ENCODE results near the gene APOBEC3H.
A peak's percentile ranks its signal among the peaks of the same experiment; 100 is the strongest.
"Not testable (repeated sequence)": the region's sequence is repeated elsewhere in the genome, so short reads cannot be mapped to it uniquely, and the experiment has no call there.

The APOBEC3H gene

DNA sequence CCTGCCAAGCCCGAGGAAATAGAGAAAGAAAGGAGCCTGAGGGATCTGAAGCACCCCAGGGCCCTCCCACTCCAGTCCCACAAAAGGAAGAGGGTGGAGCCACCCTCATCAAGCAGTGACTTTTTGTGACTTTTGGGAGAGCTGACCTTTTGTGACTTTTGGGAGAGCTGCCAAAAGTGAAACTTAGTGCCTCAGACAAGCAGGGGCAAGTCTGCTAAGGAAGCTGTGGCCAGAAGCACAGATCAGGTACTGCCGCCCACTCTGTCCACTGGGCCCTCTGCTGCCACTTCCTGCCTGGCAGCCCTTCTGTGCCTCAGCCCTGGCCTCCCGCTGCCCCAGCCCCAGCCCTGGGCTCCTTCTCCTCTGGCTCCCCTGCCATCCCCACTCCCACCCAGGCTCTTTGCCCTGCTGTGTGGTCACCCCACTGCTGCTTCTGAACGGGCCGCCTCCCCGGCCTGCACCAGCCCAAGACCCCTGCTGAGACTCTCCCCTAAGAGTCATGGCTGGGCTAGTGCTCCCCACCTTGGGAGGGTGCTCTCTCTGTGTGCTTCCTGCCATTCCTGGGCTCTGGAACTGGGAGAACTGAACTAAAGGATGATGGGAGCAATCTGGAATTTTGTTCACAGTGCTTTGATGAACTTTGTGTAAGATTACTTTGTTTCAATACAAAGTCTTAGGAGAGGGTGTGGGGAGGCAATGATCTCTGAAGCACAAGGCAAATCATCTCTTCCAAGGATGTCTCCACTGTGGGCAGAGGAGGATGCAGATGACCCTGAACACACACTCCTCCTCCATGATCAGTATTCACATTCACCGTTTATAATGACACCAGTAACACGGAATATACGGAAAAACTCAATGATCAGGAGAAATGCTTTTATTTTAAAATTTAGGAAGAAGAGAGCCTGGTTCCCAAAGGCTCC is at the start of gene APOBEC3H:
Gene APOBEC3H (plus strand): TSS at position 147 of the 923 bp plus-strand sequence. CDS start 3,035 bp downstream, outside the sequence.
- DNase-seq (ENCODE audit: low spot score): peak; percentile 72

DNA sequence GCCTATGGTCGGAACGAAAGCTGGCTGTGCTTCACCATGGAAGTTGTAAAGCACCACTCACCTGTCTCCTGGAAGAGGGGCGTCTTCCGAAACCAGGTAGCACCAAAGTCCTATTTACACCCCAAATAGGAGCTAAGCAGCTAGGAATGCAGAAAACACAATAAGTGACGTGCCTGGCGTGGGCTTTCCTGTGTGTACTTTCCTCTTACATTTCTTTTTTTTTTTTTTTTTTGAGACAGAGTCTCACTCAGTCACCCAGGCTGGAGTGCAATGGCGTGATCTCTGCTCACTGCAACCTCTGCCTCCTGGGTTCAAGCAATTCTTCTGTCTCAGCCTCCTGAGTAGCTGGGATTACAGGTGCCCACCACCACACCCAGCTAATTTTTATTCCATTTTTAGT is 47.6 kb upstream of the APOBEC3H start:
- DNase-seq (ENCODE audit: low spot score): not testable (repeated sequence)

DNA sequence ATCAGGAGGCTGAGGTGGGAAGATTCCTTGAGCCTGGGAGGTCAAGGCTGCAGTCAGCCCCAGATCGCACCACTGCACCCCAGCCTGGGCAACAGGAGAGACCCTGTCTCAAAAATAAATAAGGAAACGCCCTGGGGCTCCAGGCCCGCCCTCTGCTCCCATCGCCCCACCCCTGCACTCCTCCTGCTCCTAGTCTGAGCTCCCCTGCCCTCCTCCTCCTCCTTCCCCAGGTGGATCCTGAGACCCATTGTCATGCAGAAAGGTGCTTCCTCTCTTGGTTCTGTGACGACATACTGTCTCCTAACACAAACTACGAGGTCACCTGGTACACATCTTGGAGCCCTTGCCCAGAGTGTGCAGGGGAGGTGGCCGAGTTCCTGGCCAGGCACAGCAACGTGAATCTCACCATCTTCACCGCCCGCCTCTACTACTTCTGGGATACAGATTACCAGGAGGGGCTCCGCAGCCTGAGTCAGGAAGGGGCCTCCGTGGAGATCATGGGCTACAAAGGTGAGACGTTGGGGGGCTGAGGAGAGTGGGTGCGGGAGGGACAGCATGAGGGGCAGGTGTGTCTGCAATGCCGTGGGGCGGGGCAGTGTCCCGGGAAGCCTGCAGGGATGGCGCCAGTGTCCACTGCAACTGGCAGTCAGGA is 45.1 kb upstream of the APOBEC3H start:
- not testable (repeated sequence) for DNase-seq (ENCODE audit: low spot score)

DNA sequence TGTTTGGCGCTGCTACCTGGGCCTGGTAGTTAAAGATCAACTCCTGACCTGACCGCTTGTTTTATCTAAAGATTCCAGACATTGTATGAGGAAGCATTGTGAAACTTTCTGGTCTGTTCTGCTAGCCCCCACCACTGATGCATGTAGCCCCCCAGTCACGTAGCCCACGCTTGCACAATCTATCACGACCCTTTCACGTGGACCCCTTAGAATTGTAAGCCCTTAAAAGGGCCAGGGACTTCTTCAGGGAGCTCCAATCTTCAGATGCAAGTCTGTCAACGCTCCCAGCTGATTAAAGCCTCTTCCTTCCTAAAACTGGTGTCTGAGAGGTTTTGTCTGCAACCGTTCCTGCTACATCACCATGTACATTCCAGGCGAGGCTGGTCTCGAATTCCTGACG is 41.4 kb upstream of the APOBEC3H start:
- DNase-seq (ENCODE audit: low spot score): no peak

DNA sequence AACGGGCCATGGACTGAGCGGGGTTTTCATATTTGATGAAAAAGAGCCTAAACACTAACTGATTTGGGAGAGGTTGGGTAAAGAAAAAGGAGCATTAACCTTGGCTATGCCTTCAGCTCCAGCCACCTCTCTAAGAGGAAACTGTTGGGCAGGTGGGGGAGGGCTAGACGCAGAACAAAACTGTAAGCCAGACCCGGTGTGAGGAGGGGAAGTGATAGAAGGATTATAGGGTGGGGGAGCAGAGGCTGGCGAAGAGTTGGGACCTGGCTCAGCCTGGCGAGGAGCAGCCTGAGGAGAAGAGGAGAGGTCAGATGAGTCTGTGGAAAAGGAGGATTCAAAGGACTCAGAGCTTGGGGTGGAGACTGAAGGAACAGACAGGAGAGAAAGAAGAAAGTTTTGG is 35.8 kb upstream of the APOBEC3H start:
- DNase-seq (ENCODE audit: low spot score): not testable (repeated sequence)

DNA sequence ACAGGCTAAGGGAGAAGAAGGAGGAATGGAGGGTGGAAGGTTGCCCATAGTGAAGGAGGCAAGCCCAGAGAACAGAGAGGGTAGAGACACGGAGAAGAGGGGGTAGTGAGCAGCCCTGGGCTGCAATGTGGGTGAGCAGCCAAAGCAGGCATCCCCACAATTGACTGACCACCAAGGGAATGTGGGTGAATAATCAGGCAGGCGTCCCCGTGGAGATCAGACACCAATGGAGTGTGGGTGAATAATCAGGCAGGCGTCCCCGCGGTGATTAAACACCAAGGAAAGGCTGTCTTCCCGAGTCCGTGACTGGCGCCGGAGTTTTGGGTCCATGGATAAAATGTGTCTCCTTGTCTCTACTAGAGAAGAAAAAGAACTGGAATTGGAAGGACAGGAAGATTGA is 35.1 kb upstream of the APOBEC3H start:
- DNase-seq (ENCODE audit: low spot score): not testable (repeated sequence)

DNA sequence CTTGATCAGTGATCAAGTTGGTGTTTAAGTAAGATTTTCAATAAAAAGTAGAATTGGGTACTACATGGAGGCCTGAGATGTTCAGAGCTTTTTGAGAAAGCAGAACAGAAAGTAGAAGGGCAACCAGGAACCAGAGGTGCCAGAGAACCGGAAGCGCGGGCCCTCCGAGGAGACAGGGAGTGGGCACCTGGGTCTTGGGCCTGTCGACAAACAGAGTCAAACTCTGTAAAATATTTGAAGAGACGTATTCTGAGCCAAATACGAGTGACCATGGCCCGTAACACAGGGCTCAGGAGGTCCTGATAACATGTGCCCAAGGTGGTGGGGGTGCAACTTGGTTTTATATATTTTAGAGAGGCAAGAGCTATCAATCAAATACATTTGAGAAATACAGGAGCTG is 33.1 kb upstream of the APOBEC3H start:
- not testable (repeated sequence) for DNase-seq (ENCODE audit: low spot score)

DNA sequence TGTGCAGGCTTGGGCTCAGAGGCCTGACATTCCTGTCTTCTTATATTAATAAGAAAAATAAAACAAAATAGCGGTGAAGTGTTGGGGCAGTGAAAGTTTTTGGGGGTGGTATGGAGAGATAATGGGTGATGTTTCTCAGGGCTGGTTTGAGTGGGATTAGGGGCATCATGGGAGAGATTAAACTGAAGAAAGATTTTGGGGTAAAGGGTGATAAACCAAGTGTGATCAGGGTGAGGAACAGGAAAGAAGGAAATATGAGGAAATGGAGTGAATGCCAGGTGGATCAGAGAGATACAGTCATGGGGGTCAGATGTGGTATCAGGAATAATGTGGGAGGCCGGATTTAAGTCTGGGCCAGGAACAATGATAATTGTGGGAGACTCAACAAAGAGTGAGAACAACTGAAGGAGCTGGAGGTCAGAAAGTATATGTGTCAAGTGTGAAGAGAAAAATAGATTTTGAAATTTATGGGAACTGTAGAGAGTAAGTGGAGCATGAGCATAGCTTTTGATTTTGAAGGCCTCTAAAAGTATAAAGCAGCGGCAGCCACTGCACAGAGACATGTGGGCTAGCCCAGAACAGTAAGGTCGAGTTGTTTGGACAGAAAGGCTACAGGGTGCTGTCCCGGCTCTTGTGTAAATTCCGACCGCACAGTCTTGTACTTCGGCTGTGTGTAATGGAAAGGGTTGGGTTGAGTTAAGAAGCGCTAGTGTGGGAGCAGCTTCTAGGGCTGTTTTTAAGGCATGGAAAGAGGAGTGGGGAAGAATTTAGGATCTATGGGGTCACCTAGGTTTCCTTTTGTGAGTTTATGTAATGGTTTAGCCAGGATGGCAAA is 30.4 kb upstream of the APOBEC3H start:
- DNase-seq (ENCODE audit: low spot score): not testable (repeated sequence)

DNA sequence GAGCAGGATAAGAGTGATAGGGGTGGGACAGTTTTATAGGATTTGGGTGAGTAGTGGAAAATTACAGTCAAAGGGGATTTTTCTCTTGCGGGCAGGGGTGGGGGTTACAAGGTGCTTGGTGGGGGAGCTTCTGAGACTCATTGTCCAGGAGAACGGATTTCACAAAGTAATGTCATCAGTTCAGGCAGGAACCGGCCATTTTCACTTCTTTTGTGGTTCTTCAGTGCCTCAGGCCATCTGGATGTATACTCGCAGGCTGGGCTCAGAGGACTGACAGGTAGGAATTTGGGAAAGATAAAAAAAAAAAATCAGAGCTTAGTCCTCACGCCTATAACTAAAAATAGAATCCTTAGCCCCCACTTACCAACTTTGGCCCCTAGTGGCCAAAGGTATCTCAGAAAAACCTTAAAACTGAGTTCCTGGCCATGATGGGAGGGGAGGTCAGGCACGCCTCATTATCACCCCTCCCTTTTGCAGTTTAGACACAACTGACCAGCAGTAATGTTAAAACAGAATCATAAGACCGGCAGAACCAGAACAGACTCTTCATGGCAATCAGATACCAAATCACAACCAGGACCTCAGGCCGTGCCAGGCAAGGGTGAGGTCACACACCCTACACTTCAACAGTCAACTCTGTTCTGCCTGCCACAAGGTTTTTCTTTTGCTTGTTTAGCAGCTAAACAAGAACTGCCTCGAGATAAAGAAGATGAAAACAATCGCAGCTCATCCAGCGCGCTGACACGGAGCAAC is 28.8 kb upstream of the APOBEC3H start:
- no peak for DNase-seq (ENCODE audit: low spot score)

DNA sequence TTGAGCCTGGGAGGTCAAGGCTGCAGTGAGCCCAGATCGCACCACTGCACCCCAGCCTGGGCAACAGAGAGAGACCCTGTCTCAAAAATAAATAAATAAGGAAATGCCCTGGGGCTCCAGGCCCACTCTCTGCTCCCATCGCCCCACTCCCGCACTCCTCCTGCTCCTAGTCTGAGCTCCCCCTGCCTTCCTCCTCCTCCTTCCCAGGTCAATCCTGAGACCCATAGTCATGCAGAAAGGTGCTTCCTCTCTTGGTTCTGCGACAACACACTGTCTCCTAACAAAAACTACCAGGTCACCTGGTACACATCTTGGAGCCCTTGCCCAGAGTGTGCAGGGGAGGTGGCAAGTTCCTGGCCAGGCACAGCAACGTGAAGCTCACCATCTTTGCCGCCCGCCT is 26.9 kb upstream of the APOBEC3H start:
- no peak for DNase-seq (ENCODE audit: low spot score)

DNA sequence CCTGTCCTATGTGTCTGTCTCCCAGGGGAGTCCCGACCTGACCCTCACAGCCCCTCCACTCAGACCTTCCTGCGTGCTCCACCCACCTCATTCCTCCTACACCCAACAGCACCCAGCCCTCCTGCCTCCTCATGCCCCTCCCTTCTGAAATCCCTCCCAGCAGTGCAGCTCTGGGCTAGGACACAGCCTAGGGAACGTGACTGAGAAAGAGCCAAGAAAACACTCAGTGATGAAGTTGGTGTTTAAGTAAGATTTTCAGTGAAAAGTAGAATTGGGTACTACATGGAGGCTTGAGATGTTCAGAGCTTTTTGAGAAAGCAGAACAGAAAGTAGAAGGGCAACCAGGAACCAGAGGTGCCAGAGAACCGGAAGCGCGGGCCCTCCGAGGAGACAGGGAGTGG is 24.5 kb upstream of the APOBEC3H start:
- not testable (repeated sequence) for DNase-seq (ENCODE audit: low spot score)

DNA sequence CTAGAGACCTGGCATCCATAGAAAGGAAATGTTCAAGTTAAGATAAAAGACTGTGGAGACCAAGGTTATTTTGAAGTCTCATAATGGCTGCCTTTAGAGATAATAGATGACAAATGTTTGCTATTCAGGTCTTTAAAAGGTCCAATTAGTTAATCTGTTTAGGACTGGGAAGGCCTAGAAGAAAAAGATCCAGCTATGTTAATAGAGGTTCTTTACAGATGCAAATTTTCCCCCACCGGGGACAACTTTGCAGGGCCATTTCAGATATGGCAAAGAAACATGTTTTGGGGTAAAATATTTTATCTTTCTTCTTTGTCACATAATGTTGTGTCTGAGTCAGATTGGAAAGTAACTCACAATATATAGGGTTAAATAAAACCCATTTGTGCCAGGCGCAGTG is 23.1 kb upstream of the APOBEC3H start:
- no peak for DNase-seq (ENCODE audit: low spot score)

DNA sequence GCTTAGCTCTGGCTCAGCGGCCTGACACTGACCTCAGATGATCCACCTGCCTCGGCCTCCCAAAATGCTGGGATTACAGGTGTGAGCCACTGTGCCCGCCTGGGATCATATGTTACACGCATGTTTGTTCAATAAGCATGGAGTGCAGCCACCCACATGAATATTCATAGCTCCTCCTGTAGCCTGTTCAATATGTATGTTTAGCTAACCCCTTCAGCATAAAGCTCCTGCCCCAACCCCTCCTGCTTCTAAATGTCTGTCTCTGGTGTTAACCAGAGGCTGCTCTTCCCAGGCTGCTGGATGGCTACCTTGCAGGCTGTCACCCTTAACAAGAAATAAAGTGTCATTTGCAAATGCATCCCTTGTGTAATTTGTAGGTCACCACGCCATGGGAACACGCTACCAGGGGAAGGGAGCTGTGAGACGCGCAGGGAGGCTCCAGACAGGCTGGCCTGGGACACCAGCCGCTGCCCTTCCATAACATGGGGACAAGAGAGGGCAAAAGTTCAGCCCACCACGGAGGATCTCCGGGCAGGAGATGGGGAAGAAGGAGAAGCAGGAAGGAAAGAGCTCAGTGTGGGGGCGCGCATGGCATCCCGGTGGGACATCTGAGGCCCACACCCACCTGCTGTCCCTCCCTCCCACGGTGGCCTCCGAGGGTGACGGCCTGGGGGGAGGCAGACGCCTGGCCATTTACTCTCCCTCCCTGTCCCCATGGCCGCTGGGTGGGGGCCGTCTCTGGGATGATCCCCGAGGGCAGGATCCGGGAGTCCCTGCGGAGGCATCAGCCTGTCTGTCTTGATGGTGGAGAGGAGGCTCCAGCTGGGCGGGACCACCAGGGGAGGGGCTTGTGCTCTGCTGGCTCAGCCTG is 20.7 kb upstream of the APOBEC3H start:
- not testable (repeated sequence) for DNase-seq (ENCODE audit: low spot score)

DNA sequence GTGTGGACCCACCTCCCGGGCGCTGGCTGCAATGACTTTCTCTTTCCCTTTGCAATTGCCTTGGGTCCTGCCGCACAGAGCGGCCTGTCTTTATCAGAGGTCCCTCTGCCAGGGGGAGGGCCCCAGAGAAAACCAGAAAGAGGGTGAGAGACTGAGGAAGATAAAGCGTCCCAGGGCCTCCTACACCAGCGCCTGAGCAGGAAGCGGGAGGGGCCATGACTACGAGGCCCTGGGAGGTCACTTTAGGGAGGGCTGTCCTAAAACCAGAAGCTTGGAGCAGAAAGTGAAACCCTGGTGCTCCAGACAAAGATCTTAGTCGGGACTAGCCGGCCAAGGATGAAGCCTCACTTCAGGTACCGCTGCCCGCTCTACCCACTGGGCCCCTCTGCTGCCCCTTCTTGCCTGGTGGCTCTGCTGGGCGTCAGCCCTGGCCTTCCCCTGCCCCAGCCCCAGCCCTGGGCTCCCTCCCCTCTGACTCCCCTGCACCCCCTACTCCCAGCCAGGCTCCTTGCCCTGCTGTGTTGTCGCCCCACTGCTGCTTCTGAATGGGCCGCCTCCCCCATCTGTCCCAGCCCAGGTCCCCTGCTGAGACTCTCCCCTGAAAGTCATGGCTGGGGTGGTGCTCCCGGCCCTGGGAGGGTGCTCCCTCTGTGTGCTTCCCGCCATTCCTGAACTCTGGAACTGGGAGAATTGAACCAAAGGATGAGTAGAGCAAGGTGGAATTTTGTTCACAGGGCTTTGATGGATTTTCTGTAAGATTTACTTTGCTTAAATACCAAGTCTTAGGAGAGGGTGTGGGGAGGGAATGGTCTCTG is 19.8 kb upstream of the APOBEC3H start, which contains the start of gene APOBEC3G:
Gene APOBEC3G (plus strand): TSS at position 250 of the 815 bp plus-strand sequence. CDS start 87 bp downstream, at position 337.
- peak; percentile 16 for DNase-seq (ENCODE audit: low spot score)

DNA sequence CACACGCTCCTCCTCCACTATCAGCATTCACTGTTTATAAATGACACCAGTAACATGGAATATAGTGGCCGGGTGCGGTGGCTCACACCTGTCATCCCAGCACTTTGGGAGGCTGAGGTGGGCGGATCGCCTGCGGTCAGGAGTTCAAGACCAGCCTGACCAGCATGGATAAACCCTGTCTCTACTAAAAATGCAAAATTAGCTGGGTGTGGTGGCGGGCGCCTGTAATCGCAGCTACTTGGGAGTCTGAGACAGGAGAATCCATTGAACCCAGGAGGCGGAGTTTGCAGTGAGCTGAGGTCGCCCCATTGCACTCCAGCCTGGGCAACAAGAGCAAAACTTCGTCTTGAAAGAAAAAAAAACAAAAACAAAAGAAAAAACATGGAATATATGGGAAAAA is 19.1 kb upstream of the APOBEC3H start:
- not testable (repeated sequence) for DNase-seq (ENCODE audit: low spot score)

DNA sequence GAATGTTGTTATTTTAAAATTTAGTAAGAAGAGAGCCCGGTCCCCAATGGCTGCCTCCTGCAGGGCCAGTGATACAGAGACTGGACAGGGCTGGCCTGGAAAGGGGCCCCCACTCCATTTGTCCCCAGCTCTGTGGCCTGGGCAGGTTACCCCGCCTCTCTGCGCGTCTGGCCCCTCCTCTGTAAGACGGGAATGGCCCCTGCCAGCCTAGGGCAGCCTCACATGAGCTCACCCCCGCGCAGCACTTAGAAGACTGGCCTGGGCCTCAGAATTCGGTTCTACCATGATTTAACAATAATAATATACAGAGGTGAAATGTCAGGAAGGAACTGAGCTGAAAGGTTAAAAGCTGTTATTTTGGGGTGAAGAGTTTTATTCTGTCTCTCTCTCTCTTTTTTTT is 18.7 kb upstream of the APOBEC3H start:
- no peak for DNase-seq (ENCODE audit: low spot score)

DNA sequence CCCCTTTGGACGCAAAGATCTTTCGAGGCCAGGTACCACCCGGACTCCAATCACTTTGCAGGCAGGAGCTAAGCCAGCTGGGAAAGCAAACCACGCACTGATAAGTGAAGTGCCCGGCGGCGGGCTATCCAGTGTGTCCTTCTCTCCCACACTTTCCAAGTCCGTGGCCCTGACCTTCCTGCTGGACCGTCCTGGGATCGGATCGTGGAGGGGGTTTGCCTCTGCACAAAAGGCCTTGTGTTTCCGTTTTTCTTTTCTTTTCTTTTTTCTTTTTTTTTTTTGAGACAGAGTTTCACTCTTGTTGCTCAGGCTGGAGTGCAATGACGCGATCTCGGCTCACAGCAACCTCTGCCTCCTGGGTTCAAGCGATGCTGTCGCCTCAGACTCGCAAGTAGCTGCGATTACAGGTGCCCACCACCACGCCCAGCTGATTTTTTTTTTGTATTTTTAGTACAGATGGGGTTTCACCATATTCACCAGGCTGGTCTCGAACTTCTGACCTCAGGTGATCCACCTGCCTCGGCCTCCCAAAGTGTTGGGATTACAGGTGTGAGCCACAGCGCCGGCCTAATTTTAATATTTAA is 17.9 kb upstream of the APOBEC3H start:
- not testable (repeated sequence) for DNase-seq (ENCODE audit: low spot score)

DNA sequence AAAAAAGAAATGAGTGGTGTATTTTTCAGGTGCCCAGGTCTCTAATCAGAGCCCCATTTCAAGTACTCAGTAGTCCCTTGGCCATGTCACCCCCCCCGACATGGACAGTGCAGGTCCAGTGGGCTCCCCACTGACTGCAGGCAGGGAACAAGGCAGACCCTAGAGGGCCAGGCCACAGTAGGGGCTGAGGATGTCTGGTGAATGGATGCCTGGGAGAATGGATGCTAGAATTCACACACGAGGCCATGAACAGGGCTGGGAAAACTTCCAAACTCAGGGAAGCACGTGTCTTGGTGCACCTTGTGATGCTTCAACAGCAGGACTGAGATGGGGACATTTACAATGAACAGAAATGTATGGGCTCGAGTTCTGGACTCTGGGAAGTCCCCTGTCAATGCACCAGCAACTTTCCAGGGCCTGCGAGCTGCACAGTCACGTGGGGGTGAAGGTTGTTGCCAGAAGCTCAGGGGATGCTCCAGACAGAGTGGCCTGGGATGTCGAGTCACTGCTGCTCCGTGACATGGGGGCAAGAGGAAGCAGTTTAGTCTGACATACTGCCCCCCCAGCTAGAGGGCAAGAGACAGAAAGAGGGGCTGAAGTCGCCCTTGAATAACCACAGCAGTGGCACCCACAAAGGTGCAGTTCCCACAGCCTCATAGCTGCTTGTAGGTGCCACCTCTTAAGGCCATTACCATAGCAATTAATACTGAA is 16.8 kb upstream of the APOBEC3H start:
- DNase-seq (ENCODE audit: low spot score): no peak

Data from LoVo (cell line).